Renal cortex interstitium (tissue), 11 donors: ENCODE data around the gene NEMP2. TPM values are rescaled to one million over a fixed set of nuclear protein-coding genes. Genes with fewer than 3 reads are reported as not detected.

Experiments used
- DNase-seq, 11 donors: peaks; one replicate each; pipeline ENCODE4 v3.0.0-alpha.2; 2013; ENCODE audit warnings: low read depth in 9 of 11, low spot score in 4 of 11; ENCODE audit errors: extremely low read depth in 1 of 11
- polyA plus RNA-seq, 3 donors: library from polyadenylated mRNA; unstranded; fragments of 120-200 nt; gene quantifications; one replicate each; pipeline ENCODE4 v1.2.1, GENCODE V29; 2013; ENCODE audit not compliant: insufficient read length in 3 of 3

NEMP2 gene
- polyA plus RNA-seq, 3 donors: 10.1 to 14.3 (median 13.6) TPM

DNA sequence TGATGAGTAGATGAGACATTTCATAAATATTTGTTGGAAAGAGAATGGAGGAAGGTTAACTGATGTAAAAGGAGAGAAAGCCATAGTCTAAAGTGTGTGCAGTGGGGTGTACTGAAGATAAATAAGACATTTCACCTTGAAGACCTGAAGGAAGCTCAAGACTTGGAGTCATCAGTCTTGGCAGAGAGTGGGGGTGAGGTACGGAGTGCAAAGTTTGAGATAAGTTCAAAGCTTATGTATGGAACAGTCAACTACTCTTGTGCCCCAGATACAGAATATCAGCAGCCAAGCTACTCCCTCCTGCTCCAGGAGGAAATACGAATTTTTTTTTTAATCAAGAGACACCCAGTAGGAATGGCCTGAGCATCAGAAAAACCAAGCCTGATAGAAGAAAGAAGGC lies 30.3 kb upstream of the NEMP2 start:
- no peak for DNase-seq

DNA sequence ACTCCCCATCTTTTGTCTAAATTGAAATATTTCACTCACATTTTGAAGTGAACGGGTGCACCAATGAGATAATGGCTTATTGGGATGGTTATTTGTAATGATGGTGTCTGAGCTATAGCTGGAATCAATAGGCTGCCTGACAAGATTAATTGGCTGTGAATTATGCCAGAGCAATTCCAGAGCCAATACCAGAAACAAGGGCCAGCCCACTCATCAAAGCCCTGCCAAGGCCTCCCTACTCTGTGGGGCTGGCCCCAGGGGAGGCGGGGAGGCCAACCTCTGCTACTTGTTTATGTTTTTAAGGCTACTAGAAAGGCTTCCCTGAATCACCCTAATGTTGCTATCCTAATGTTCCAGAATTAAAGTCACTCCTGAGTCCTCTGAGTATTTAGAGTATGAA lies 29.1 kb upstream of the NEMP2 start:
- no peak for DNase-seq

DNA sequence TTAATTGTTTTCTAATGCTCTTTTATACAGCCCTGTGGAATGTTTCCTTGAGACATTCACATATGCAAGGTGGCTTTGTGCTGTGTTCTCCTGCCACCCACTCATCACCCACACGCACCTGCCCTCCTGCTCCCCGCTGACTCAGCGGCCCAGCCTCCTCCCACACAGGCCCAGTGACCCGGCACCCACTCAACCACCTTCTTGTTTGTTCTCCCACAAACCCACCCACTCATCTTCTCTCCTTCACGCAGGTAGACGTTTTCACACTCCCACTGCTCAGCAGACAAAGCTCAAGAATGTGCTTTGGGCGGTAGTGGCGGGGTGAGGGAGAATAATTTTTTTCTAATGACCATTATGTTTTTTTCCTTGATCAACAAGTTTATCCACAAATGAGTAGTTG lies 28.6 kb upstream of the NEMP2 start:
- no peak for DNase-seq

DNA sequence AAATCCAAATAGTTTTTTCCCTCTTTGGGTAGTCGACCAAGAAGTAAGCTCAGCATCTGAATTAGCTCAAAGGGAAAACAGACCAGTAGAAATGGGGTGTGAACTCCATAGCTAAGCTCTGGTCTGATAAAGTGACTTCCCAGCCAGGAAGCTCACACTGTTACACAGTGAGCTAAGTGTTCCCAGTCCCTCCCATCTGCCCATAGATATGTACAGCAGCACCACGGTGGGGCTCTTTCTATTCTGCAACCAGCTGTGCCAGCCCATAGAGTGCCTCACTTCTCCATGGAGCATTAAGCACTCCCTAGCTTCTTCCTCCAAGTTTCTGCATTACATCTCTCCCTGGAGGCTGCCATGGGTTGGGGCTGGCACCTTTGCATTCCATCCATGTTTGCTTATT lies 27.6 kb upstream of the NEMP2 start:
- no peak for DNase-seq

DNA sequence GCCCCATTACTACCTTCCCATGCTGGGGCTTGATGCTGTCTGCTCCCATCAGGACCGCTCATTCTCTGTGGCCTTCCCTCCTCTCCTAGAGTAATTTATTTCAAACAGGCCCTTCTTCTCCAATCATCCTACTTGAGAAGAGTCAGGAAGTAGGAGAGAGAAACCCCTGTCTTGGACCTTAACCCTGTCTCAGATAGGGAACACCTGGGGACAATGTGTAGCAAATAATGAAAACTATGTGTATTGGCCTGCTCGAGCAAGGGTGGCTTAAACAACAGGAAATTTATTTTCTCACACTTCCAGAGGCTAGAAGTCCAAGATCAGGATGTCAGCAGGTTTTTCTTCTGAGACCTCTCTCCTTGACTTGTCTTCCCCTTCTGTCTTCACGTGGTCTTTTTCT lies 26.6 kb upstream of the NEMP2 start:
- DNase-seq: no peak

DNA sequence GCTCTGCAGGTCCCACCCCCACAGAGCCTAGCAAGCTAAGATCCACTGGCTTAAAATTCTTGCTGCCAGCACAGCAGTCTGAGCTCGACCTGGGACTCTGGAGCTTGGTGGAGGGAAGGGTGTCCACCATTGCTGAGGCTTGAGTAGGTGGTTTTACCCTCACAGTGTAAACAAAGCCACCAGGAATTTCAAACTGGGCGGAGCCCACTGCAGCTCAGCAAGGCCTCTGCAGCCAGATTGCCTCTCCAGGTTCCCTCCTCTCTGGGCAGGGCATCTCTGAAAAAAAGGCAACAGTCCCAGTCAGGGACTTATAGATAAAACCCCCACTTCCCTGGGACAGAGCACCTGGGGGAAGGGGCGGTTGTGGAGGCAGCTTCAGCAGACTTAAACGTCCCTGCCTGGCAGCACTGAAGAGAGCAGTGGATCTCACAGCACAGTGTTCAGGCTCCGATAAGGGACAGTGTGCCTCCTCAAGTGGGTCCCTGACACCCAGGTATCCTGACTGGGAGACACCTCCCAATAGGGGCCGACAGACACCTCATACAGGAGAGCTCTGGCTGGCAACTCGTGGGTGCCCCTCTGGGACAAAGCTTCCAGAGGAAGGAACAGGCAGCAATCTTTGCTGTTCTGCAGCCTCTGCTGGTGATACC lies 20.0 kb upstream of the NEMP2 start:
- no peak for DNase-seq

DNA sequence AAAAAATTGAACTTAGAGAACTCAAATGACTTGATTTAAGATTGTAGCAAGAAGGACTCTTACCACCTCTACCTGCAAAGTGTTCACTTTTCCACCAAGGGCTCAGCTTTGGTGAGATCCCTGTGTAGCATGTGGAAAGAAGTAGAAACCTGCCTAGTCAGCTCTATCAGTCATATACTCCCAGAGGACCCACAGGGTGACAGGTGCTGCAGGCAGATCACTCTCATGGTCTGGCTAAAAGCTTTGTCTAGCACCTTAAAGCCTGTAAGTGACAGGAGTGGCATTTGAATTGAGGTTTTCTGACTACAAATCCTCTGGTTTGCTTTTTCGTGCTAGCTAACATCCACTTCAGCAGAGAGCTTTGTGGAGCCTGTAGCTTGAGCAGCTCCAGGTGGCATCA lies 18.7 kb upstream of the NEMP2 start:
- no peak for DNase-seq

DNA sequence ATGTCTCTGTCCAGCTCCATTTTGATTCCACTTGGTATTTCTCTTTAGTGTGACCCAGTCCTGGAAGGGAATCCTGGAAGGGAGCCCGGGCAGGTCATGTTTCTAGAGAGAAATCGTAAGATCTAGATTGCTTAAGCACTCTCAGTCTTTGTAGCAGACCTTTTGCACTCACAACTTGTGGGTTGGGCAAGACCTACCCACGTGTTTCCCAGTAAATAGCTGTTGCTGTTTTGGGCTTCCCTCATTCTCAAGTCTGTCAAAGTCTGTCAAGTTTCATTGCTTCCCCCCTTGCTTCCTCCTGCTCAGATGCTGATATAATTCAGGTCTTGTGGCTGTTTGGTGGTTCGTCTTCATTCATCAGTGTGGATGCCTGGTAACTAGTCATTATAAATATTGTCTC lies 17.4 kb upstream of the NEMP2 start:
- no peak for DNase-seq

DNA sequence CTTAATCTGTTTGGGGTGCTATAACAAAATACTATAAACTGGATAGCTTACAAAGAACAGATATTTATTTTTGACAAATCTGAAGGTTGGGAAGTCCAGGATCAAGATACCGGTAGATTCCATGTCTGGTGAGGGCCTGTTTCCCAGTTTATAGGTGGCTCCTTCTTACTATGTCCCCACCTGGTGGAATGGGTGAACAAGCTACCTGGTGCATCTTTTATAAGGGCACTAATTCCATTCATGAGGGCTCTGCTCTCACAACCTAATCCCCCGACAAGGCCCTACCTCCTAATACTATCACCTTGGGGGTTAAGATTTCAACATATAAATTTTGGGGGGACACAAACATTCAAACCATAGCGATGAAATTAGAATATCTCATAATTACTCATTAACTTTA lies 15.6 kb upstream of the NEMP2 start:
- no peak for DNase-seq

DNA sequence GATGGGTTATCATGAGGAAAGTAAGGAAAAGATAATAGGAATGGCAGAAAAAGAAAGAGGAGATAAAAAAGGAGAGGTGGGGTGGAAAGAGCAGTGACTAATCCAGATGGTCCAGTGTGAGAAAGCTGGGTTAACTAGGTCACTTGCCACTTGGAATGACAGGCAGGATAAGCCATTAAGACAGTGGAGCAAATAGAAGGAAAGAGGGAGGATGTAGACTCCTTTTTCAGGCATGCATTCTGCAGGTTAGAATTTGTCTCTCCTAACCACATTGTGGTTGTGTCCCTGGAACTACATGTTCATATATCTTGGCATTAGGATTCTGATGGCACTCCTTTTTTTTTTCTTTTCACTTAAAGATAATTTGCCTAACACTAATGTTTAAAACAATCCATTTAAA lies 13.4 kb upstream of the NEMP2 start:
- no peak for DNase-seq

DNA sequence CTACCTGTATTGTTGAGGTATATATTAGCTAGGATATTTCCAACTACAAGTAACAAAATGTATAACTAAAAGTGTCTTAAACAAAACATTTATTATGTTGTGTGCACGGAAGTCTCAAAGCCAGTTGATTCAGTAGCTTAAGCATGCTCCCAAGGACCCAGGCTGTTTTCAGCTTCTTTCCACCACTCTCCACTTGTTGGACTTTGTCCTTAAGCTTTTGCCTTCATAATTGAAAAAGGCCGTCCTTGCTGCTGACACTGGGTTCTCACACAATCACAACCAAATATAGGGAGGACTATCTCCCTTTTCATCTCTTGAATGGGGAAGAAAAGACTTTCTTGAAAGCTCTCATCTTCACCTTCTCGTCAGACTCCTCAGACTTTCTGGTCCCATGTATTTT lies 12.2 kb upstream of the NEMP2 start:
- DNase-seq: no peak

DNA sequence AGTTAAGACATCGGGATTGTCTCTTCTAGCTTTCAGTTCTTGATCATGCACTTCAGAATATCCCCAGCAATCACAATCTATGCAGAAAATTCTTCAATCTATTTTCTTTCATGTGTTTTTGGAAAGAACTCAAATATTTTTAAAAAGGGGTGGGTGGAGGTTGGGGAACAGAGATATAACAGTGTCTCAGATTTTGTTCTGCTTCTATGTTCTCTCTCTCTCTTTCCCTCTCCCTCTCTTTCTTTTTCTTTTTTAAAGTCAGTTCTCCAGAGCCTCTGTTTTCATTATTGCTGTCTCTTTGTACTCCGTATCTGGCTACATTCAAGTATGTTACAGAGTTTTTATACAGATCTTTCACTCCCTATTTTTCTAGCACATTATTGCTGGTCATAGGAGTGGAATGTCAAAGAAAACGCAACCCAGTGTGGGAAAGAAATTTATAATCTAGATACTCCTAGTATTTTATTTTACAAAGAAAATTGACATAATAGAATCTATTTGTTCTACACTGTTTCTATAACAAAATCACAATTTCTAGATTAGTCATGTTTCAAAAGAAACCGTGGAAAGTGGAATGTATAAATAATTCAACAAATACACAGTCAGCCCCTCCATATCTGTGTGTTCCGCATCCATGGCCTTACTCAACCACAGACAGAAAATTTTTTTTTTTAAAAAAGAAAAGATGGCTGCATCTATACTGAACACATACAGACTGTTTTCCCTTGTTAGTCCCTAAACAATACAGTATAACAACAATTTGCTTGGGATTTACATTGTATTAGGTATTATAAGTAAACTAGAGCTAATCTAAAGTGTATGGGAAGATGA lies 11.2 kb upstream of the NEMP2 start:
- DNase-seq: no peak

DNA sequence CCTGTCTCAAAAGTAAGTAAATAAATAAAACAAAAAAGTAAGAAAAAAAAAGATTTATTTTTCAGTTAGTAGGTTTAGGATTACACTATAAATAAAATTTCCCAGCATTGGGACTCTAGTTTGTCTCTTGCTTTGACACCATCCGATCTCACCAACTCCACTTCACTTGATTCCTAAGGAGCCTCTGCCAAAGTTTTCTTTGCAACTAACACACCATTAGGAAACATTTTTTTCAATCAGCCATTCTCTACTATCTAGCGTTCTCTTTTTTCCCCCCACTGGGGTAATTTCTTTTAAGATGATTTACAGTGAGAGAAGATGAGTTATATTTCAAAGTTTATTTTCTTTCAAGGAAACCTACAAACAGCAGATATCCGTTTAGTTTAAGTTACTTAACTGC lies 10.6 kb upstream of the NEMP2 start:
- no peak for DNase-seq

DNA sequence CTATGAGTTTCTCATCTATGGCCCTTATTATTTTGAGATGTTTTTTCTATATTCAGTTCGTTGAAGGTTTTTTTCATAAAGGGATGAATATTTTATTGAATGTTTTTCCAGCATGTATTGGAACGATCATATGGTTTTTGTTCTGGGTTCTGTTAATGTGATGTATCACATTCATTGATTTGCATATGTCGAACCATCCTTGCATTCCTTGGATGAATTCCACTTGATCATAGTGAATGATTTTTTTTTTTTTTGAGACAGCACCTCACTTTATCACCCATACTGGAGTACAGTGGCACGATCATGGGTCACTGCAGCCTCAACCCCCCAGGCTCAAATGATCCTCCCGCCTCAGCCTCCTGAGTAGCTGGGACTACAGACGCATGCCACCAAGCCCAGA lies 5.5 kb upstream of the NEMP2 start:
- no peak for DNase-seq

DNA sequence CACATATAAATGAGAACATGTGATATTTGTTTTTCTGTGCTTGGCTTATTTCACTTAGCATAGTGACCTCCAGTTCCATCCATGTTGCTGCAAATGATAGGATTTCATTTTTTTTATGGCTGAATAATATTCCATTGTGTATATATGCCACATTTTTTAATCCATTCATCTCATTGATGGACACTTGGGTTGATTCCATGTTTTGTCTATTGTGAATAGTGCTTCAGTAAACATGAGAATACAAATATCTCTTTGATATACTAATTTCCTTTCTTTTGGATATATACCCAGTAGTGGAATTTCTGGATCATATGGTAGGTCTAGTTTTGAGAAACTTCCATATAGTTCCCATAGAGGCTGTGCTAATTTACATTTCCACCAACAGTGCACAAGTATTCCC lies 3.7 kb upstream of the NEMP2 start:
- no peak for DNase-seq

DNA sequence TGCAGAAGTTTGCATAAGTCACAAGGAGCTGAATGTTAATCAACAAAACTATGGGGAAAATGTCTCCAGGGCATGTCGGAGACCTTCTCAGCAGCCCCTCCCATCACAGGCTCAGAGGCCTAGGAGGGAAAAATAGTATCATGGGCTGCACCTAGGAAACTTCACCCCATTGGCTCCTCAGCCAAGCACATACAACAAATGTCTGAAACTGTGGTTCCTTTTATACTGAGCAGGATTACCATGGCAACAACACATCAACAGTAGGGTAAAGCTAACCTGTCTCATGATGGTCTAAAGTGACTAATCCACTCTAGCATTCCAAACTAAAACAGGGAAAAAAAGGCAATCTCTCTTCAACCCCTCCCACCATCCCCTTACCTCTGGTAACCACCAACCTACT lies 3.2 kb upstream of the NEMP2 start:
- DNase-seq: no peak

DNA sequence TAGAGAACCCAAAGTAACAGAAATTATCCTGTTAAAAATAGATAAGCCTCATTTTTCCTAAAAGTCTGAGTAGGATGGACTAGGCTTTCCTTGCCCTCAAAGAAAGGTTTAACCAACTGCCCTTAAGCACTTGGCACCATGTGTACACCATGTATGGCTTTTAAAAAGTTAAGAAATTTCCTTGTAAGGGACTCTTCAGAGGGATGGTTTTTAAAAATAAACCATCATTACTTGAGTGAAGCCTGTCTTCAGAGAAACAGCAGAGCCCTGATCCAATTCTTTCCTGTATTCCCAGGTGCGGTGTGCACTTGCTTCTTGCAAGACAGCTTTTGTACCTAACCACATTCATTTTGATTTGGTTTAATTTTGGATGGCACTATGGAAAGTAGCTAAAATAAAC lies 1.1 kb upstream of the NEMP2 start:
- DNase-seq: no peak

DNA sequence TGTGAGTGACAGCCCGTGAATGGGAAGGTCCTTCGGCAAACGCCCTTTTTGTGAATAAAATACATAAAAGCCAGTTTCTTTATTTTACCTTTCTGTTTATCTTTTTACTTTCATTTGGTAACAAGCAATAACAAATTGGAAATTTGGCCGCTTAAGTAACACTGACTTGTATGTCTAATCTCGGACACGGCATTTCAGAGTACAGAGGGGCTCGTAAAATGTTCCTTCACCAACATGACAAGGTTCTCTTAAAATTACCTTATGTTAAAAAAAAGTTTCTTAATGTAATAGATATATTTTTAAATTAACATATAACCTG lies 558 bp upstream of the NEMP2 start:
- DNase-seq: no peak

DNA sequence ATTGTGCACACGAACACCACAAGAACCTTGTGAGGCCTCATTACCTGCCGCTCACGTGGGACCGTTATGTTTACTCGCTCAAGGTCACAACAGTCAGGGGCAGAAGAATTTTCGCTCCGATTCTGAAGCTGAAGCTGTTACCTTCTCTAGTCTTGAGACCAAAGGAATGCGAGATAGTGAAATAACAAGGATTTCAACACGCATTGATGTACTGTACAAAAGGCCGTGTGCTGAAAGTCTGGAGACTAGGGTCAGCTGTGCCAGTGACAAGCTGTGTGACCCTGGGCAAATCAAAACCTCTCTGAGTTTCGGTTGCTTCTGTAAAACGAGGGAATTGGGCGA lies 583 bp downstream of the NEMP2 start:
- peak in 2 of 11 donors; percentile 15 to 29 for DNase-seq

DNA sequence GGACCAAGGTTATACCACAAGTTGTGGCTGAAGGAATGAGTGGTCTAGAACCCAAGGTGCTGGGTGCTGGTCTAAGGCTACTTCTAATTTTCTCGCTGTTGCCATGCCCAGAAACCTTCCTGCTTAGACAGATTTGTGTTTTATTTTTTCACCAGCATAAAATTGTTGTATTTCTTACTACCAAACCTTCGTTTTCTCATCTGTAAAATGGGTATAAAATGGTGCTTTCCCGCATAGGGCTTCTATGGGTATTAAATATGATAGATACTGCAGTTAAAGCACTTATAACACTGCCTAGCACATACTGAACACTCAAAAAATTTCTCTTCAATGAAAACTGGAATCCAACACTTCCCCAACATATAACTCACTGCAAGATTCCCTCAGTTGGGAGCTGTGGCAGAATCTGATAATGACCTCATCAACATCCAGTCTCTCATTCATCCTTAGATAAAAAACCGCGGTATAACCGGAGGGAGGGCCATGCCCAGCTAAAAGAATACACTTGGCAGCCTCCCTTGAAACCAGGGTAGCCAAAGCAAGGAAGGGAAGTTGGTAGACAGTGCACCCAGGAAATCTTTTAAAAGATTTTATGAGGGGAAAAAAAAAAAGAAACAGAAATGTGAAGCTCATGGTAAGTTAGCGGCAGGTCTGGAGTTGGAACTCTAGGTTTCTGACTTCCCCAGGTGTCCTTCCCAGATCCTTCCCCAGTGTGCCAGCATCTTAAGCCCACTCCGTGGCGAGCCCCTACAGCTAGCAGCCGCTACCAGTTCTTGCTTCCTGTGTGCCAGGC lies 1.2 kb downstream of the NEMP2 start:
- DNase-seq: no peak

DNA sequence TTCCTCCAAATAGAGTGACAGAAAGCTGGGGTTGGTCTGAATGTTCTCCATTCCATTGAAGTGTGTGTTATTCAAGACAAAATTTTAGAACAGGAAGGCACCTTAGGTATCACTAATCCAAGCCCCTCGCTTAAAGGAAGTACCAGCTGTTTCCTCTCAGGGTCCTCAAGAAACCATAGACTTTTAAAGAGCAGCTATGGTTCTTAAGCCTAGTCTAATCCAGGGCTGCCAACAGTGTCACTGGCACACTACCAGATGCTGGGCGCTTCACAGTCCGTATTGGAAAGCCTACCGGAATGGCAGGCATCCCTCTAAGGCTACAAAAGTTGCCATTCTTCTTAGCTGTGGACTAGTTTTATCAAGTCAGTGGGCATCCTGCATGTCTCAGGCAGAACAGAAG lies 1.9 kb downstream of the NEMP2 start:
- no peak for DNase-seq
